ENCODE data around the gene SPAG16. TPM values are rescaled to one million over a fixed set of nuclear protein-coding genes. Genes with fewer than 3 reads are reported as not detected.

The SPAG16 gene
- total RNA-seq, 1 experiment from 2014 or later = 0.30 TPM

- no peaks in the 10 kb centered on the region for H3K36me3 ChIP-seq (ENCODE audit: control insufficient read depth in 1 of 2, insufficient read depth in 2 of 2, low read length in 2 of 2)
- intact Hi-C loops (cut with micrococcal nuclease) = no loop called here
- H3K4me2 ChIP-seq (ENCODE audit: low read length) = no peak overlapping the region
- H3K27me3 ChIP-seq (ENCODE audit: insufficient read depth, low read length) = no peaks in the 10 kb centered on the region
- H3K4me1 ChIP-seq (ENCODE audit: control insufficient read depth in 1 of 2, insufficient read depth in 2 of 2, low read length in 2 of 2) = no peaks in the 10 kb centered on the region
- H3K79me2 ChIP-seq (ENCODE audit: insufficient read depth, low read length) = no peaks in the 10 kb centered on the region
- no peak overlapping the region for H3K9ac ChIP-seq (ENCODE audit: low read length)
- CTCF ChIA-PET = no interaction called here
- no peak overlapping the region for H2AFZ ChIP-seq (ENCODE audit: low read depth, low read length, poor library complexity, severe bottlenecking)
- no peak overlapping the region for H3K4me3 ChIP-seq (replicated peaks in 1 of 2; ENCODE audit: low read depth in 1 of 2, low read length in 2 of 2)
- H3K9me3 ChIP-seq (ENCODE audit: control insufficient read depth in 1 of 2, insufficient read depth in 1 of 2, low read depth in 1 of 2, low read length in 2 of 2) = no peaks in the 10 kb centered on the region
- DNase-seq (ENCODE audit: low read depth, low spot score) (no peak), ATAC-seq (no peak)
- H3K9me2 ChIP-seq (ENCODE audit: insufficient read depth) = no peaks in the 10 kb centered on the region
- no peak overlapping the region for H3K27ac ChIP-seq (ENCODE audit: low read depth, low read length)
- no peaks in the 10 kb centered on the region for H4K20me1 ChIP-seq (ENCODE audit: insufficient read depth)
- RAD21 ChIA-PET (ENCODE audit: low non-redundant PET in 1 of 2, low total read pairs in 2 of 2, uncharacterized antibody in 2 of 2, unreplicated experiment in 2 of 2) = no interaction called here
- TF ChIP-seq RAD21 (IDR thresholded peaks at IDR 0.05; ENCODE audit: low read depth) (no peak), REST (IDR thresholded peaks at IDR 0.05; ENCODE audit: low read depth) (no peak), JUND (IDR thresholded peaks at IDR 0.05) (no peak), CTCF (IDR thresholded peaks at IDR 0.05 in 2 of 3, conservative IDR thresholded peaks at IDR 0.05 in 1 of 3; ENCODE audit: borderline replicate concordance in 1 of 3, insufficient read depth in 1 of 3, low read depth in 2 of 3, low read length in 2 of 3) (no peak), POLR2AphosphoS5 (IDR thresholded peaks at IDR 0.05; ENCODE audit: low read depth, low read length) (no peak), YY1 (IDR thresholded peaks at IDR 0.05; ENCODE audit: extremely low read depth, insufficient replicate concordance, low read depth, low read length) (no peak), ZNF274 (IDR thresholded peaks at IDR 0.05; ENCODE audit: low read depth, low read length) (no peak)
- POLR2A ChIA-PET = no interaction called here
- no TSS peak for BruUV-seq (replicated peaks)
Measured at GRCh38 chr2:214035091-214035852, 751.0 kb downstream of the SPAG16 start.
